GM12801 (cell line): Measurements from ENCODE around the gene ANTXR2.

ENCODE experiments used
- CTCF ChIP-seq: IDR thresholded peaks from one replicate; pipeline ENCODE4 v1.5.1; 2011; ENCODE audit warnings: control low read depth; ENCODE audit not compliant: insufficient read length; ENCODE audit errors: extremely low read depth

Gene ANTXR2

DNA sequence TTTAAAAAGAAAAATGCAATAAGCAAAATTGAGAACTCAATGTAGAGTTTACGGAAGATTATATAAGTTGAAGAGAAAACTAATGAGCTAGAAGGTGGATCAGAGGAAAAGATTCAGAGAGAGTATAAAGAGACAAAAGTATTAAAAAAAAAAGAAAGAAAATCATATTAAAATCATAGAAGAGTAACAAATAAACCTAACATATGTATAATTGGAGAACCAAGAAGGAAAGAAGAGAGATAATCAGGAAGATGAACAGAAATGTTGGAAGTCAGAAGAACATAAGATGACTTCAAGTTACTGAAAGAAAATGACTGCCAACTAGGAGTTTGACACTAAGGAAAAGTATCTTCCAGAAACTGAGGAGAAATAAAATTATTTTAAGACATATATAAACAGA lies 34.3 kb upstream of the ANTXR2 start:
- no peak for TF ChIP-seq CTCF

GRCh38 chr4:80104927-80105326 lies 31.9 kb upstream of the ANTXR2 start:
- no peak for TF ChIP-seq CTCF

GRCh38 chr4:80103629-80104028 lies 30.6 kb upstream of the ANTXR2 start:
- TF ChIP-seq CTCF, result no peak

DNA sequence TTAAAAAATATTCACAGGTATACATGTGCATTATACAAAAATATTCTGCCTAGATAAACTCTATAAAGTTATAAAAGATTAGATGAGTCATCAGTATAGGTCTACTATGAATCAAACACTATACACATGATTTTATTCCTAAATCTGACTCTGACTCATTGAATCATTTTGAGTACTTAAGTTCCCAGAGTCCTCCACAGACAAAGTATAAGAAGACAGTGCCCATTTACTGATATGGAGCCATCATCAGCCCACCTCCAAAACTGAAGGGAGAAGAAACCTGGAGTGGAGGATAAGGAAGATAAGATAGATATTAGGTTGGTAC lies 28.7 kb upstream of the ANTXR2 start:
- no peak for TF ChIP-seq CTCF

DNA sequence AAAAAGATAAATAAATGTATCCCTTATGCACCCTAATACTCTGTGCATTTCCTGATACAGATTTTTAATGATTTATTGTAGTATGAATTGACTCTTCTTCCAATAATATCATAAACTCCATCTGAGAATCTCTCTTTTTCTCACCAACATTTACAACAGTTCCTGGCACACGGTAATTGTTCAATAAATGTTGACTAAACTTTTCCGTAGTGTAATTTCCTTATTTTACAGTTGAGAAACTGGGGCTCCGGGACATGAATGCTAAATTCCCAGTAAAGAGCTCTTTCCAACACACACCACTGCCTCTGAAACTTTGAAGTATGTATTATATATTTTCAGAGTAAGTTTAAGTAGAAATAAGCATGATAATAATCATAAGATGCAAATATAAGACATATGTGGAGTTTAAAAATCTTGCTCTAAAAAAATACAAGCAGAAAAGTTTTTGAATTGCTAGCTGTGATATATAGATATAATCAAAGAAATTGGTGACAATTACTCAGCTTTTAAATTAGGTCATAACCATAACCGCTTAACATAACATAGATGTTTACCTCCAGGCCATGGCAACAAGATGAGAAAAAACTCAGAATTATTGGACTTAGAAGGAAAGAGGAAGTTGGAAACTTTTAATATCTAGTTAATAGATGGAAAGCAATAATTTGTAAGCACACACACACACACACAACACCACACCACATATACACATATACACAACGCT lies 28.2 kb upstream of the ANTXR2 start:
- TF ChIP-seq CTCF, result no peak

GRCh38 chr4:80099671-80100070 lies 26.6 kb upstream of the ANTXR2 start:
- no peak for TF ChIP-seq CTCF

GRCh38 chr4:80098635-80099034 lies 25.6 kb upstream of the ANTXR2 start:
- TF ChIP-seq CTCF, result no peak
